Glutamatergic neuron (in vitro differentiated cells): ENCODE results near the gene WDFY1. TPM values are rescaled to one million over a fixed set of nuclear protein-coding genes. Genes with fewer than 3 reads are reported as not detected.

Source experiments
- DNase-seq: peaks from one replicate; pipeline ENCODE4 v3.0.0; 2022
- H3K27ac Mint-ChIP-seq: one replicate; pipeline ENCODE4 v1.8.0; 2020; ENCODE audit warnings: mild to moderate bottlenecking, mixed read lengths, inconsistent platforms; ENCODE audit not compliant: unreplicated experiment
- H3K27me3 Mint-ChIP-seq: one replicate; pipeline ENCODE4 v1.8.0; 2020; ENCODE audit warnings: mild to moderate bottlenecking, moderate library complexity, mixed read lengths, inconsistent platforms; ENCODE audit not compliant: unreplicated experiment
- H3K36me3 Mint-ChIP-seq: one replicate; pipeline ENCODE4 v1.8.0; 2020; ENCODE audit warnings: mild to moderate bottlenecking, mixed read lengths, inconsistent platforms; ENCODE audit not compliant: unreplicated experiment
- H3K4me1 Mint-ChIP-seq: one replicate; pipeline ENCODE4 v1.8.0; 2020; ENCODE audit warnings: mild to moderate bottlenecking, low read depth, mixed read lengths, inconsistent platforms; ENCODE audit not compliant: unreplicated experiment
- H3K4me3 Mint-ChIP-seq: one replicate; pipeline ENCODE4 v1.8.0; 2020; ENCODE audit warnings: mild to moderate bottlenecking, mixed read lengths, inconsistent platforms; ENCODE audit not compliant: unreplicated experiment
- H3K9me3 Mint-ChIP-seq: one replicate; pipeline ENCODE4 v1.8.0; 2020; ENCODE audit warnings: mild to moderate bottlenecking, moderate library complexity, mixed read lengths, inconsistent platforms; ENCODE audit not compliant: unreplicated experiment
- CTCF ChIP-seq: fragments of 200-600 bp; sonication (generic); IDR thresholded peaks from one replicate; pipeline ENCODE4 v1.5.0; 2021; ENCODE audit not compliant: partially characterized antibody, unreplicated experiment
- total RNA-seq: library from RNA; stranded (reverse); fragmentation: NEBNext Ultra II Directional; extraction: Animal tissue kit (Norgen Biotek cat#: 25700); gene quantifications from one replicate; pipeline ENCODE4 v1.2.1, GENCODE V29; 2021; ENCODE audit not compliant: unreplicated experiment

Gene WDFY1
- total RNA-seq, 1 donor from 2014 or later, result 33.0 TPM

GRCh38 chr2:223979730-223980396 lies 34.7 kb upstream of the WDFY1 start:
- Mint-ChIP-seq H3K27ac (no peak overlapping the region), H3K27me3 (no peaks in the 10 kb centered on the region), H3K9me3 (no peaks in the 10 kb centered on the region), H3K4me1 (no peaks in the 10 kb centered on the region), H3K4me3 (no peak overlapping the region), H3K36me3 (no peaks in the 10 kb centered on the region)
- TF ChIP-seq CTCF, result no peak
- DNase-seq, result no peak

- Mint-ChIP-seq H3K27ac (no peak overlapping the region), H3K4me3 (no peak overlapping the region), H3K4me1 (no peaks in the 10 kb centered on the region), H3K9me3 (no peaks in the 10 kb centered on the region), H3K27me3 (no peaks in the 10 kb centered on the region), H3K36me3 (no peaks in the 10 kb centered on the region)
- DNase-seq, result no peak
- no peak for TF ChIP-seq CTCF
Observed at GRCh38 chr2:223978451-223978850, 33.3 kb upstream of the WDFY1 start.

- no peak for DNase-seq
- Mint-ChIP-seq H3K36me3 (no peaks in the 10 kb centered on the region), H3K27me3 (peaks cover 1% of the 10 kb centered on the region), H3K27ac (no peak overlapping the region), H3K4me3 (no peak overlapping the region), H3K9me3 (no peaks in the 10 kb centered on the region), H3K4me1 (peaks cover 8% of the 10 kb centered on the region)
- no peak for TF ChIP-seq CTCF
Observed at GRCh38 chr2:223976635-223977226, 31.6 kb upstream of the WDFY1 start.

GRCh38 chr2:223973606-223974005 lies 28.5 kb upstream of the WDFY1 start:
- H3K27me3 Mint-ChIP-seq, result peaks cover 1% of the 10 kb centered on the region
- H3K36me3 Mint-ChIP-seq, result no peaks in the 10 kb centered on the region
- no peak for DNase-seq
- no peak overlapping the region for H3K4me3 Mint-ChIP-seq
- H3K27ac Mint-ChIP-seq, result no peak overlapping the region
- peaks cover 8% of the 10 kb centered on the region for H3K4me1 Mint-ChIP-seq
- no peak for TF ChIP-seq CTCF
- no peaks in the 10 kb centered on the region for H3K9me3 Mint-ChIP-seq

- no peak for DNase-seq
- peaks cover 1% of the 10 kb centered on the region for H3K27me3 Mint-ChIP-seq
- no peaks in the 10 kb centered on the region for H3K36me3 Mint-ChIP-seq
- H3K27ac Mint-ChIP-seq, result no peak overlapping the region
- TF ChIP-seq CTCF, result no peak
- H3K4me3 Mint-ChIP-seq, result no peak overlapping the region
- H3K4me1 Mint-ChIP-seq, result peaks cover 8% of the 10 kb centered on the region
- no peaks in the 10 kb centered on the region for H3K9me3 Mint-ChIP-seq
Observed at GRCh38 chr2:223972656-223973102, 27.5 kb upstream of the WDFY1 start.
